Subcutaneous preadipocyte (primary cell): ENCODE data around the gene ACOX2. TPM values are rescaled to one million over a fixed set of nuclear protein-coding genes. Genes with fewer than 3 reads are reported as not detected.

Experiments used
- total RNA-seq: library from RNA; depleted of rRNA; stranded (reverse); fragments of >200 nt; gene quantifications from 2 replicates; pipeline ENCODE4 v1.2.3, GENCODE V29; 2012

ACOX2 gene
- total RNA-seq = 13.1 and 28.7 TPM in 2 replicates

DNA sequence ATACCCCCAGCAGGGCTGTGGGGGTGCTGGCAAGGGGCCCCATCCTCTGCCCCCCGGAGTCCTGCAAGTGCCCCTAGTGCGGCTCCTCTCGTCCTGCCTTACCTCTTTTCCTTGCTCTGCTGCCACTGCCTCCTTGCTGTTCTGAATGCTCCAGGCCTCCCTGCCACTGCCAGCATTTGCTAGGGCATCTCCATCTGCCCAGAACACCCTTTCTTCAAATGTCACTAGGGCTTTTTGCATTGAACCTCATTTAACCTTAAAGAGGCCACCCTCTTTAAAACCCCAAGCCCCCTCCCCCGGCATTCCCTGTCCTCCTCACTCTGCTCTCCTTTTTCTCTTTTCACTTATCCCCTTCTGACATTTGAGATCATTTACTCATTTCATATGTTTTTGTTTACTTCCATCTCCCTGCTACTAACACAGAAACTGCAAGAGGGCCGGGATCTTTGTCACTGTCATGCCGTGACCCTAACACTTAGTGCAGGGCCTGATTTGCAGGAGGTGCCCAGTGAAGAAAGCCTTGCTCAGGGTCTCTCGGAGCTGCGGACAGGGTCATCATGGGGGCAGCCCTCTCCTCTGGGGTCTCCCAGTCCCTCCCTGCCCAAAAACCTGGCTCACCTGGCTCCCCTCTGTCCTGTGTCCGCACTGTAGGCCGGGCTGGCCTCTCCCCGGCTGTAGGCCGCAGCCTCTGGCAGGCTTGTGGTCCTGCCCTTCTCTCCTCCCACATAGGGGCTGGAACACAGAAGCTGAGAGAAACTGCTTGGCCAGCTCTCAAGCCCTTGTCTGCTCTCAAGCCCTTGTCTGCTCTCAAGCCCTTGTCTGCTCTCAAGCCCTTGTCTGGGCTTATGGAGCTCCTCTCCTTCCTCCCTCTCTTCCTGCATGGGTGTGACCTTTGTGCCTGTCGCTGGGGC is at the start of gene ACOX2:
Gene ACOX2, minus strand, starts transcription at position 690 of the 911 bp plus-strand sequence. CDS start 2,084 bp downstream, outside the sequence.

DNA sequence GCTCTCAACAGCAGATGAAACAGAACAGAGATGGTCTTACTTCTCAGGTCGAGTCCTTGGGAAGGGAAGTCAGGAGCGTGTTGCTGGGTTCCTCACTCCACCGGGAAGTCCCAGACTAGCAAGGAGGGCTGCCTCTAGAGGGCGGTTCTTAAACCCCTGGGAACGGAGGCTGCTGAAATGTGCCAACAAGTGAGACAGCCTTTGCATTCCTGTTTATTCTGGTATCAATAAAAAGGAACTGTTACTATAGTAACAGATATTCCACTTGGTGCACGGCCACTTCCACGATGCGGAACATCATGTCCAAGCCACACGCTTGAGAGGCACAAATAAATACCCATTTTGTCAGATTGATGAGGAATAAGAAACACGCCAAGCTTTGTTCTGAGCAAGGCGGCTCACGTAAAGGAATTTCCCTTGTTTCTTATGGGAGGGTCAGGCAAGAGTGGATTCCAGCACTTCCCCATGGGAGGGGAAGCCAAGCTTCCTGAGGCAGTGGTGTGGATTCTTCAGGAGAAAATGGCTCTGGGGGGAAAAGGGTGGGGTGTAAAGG is 40.4 kb upstream of the ACOX2 start, which contains the start of gene FAM107A:
Gene FAM107A, minus strand, starts transcription at position 123 of the 553 bp plus-strand sequence. CDS start 7,531 bp downstream, outside the sequence.

GRCh38 chr3:58491506-58492402 is 45.2 kb downstream of the ACOX2 start, which contains the start of gene KCTD6:
KCTD6 (plus strand) TSS chr3:58492096; CDS start chr3:58498756, 6,660 bp downstream.

Other genes with a start within 250 kb of the ACOX2 start
- gene RPP14, start 230.9 kb downstream of the ACOX2 start, total RNA-seq = 9.9 and 16.0 TPM in 2 replicates
- gene HTD2, start 230.7 kb downstream of the ACOX2 start, total RNA-seq = 5.1 and 5.3 TPM in 2 replicates
- 40.1 and 40.4 TPM in 2 replicates for gene PXK, start 204.3 kb downstream of the ACOX2 start, total RNA-seq
- 46.3 and 49.5 TPM in 2 replicates for gene PDHB, start 103.4 kb downstream of the ACOX2 start, total RNA-seq
- 6.2 and 8.4 TPM in 2 replicates for gene KCTD6, start 45.1 kb downstream of the ACOX2 start, total RNA-seq
- gene FAM107A, start 40.2 kb upstream of the ACOX2 start, total RNA-seq = under 0.01 TPM in 1 of 2 replicates, not detected in the other
- gene FAM3D, start 129.6 kb upstream of the ACOX2 start, total RNA-seq = not detected in 2 replicates